HG03159 (cell line): ENCODE data around the gene GMPS.

Source experiments
- ATAC-seq: cut with Tn5 transposase; IDR thresholded peaks from one replicate; pipeline ENCODE4 v1.9.1; 2021; ENCODE audit warnings: mild to moderate bottlenecking, moderate library complexity; ENCODE audit not compliant: unreplicated experiment

GMPS gene

GRCh38 chr3:155989536-155989935 lies 119.1 kb downstream of the GMPS start:
- no peak for ATAC-seq

GRCh38 chr3:155991212-155991611 lies 120.8 kb downstream of the GMPS start:
- ATAC-seq: no peak

GRCh38 chr3:155991847-155992246 lies 121.4 kb downstream of the GMPS start:
- no peak for ATAC-seq
